Measurements from ENCODE around the gene ELK4.

ELK4 gene

GRCh38 chr1:205601205-205601604, 30.6 kb downstream of the ELK4 start:
- DNase-seq, result no peak
- Histone ChIP-seq H3K9me3 (ENCODE audit: severe bottlenecking) (no peaks in the 10 kb centered on the region), H3K27me3 (ENCODE audit: insufficient read depth, low read depth, severe bottlenecking) (no peaks in the 10 kb centered on the region), H3K36me3 (peaks cover 14% of the 10 kb centered on the region), H3K4me3 (ENCODE audit: low read depth, low read length) (no peak overlapping the region), H3K27ac (no peak overlapping the region)
- TF ChIP-seq CTCF (IDR thresholded peaks at IDR 0.05; ENCODE audit: low read depth, low read length), result no peak

DNA sequence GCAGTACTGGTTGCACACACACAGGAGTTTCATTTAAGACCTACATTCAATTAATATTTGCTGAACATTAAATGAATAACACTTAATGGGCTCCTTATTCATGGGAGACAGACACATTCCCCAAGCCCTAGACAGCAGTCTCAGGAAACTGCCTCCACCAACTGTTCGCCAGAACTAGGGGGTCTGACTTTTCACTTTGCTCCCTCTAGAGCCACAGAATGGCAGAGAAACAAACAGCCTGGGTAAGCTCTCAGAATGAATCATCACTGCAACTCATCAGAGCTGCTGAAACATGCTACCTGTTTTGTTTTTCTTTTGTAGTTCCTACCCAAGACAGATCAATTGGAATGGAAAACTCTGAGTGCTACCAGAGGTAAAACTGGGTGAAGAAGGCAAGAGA, 31.7 kb downstream of the ELK4 start:
- no peak for DNase-seq
- H3K36me3 ChIP-seq, result peaks cover 14% of the 10 kb centered on the region
- no peak overlapping the region for H3K27ac ChIP-seq
- H3K27me3 ChIP-seq (ENCODE audit: insufficient read depth, low read depth, severe bottlenecking), result peaks cover 4% of the 10 kb centered on the region
- no peak overlapping the region for H3K4me3 ChIP-seq (ENCODE audit: low read depth, low read length)
- H3K9me3 ChIP-seq (ENCODE audit: severe bottlenecking), result no peaks in the 10 kb centered on the region
- no peak for TF ChIP-seq CTCF (IDR thresholded peaks at IDR 0.05; ENCODE audit: low read depth, low read length)

- no peaks in the 10 kb centered on the region for H3K9me3 ChIP-seq (ENCODE audit: severe bottlenecking)
- no peak overlapping the region for H3K27ac ChIP-seq
- peaks cover 14% of the 10 kb centered on the region for H3K36me3 ChIP-seq
- H3K4me3 ChIP-seq (ENCODE audit: low read depth, low read length), result no peak overlapping the region
- peaks cover 9% of the 10 kb centered on the region for H3K27me3 ChIP-seq (ENCODE audit: insufficient read depth, low read depth, severe bottlenecking)
- DNase-seq, result no peak
- TF ChIP-seq CTCF (IDR thresholded peaks at IDR 0.05; ENCODE audit: low read depth, low read length), result no peak
These were observed 32.2 kb downstream of the ELK4 start for GRCh38 chr1:205599669-205600042.

- peaks cover 15% of the 10 kb centered on the region for H3K27me3 ChIP-seq (ENCODE audit: insufficient read depth, low read depth, severe bottlenecking)
- no peaks in the 10 kb centered on the region for H3K9me3 ChIP-seq (ENCODE audit: severe bottlenecking)
- no peak overlapping the region for H3K4me3 ChIP-seq (ENCODE audit: low read depth, low read length)
- TF ChIP-seq CTCF (IDR thresholded peaks at IDR 0.05; ENCODE audit: low read depth, low read length), result no peak
- DNase-seq, result no peak
- peaks cover 14% of the 10 kb centered on the region for H3K36me3 ChIP-seq
- no peak overlapping the region for H3K27ac ChIP-seq
These were observed 32.8 kb downstream of the ELK4 start for GRCh38 chr1:205598841-205599668.

GRCh38 chr1:205597691-205598314, 34.0 kb downstream of the ELK4 start:
- Histone ChIP-seq H3K36me3 (peaks cover 14% of the 10 kb centered on the region), H3K27me3 (ENCODE audit: insufficient read depth, low read depth, severe bottlenecking) (peaks cover 21% of the 10 kb centered on the region), H3K4me3 (ENCODE audit: low read depth, low read length) (no peak overlapping the region), H3K27ac (no peak overlapping the region), H3K9me3 (ENCODE audit: severe bottlenecking) (no peaks in the 10 kb centered on the region)
- no peak for TF ChIP-seq CTCF (IDR thresholded peaks at IDR 0.05; ENCODE audit: low read depth, low read length)
- DNase-seq, result no peak
